Karpas-422 (cell line): ENCODE results near the gene FNDC4. TPM values are rescaled to one million over a fixed set of nuclear protein-coding genes. Genes with fewer than 3 reads are reported as not detected.

ENCODE experiments used
- DNase-seq: peaks from one replicate; pipeline ENCODE4 v3.0.0-alpha.2; 2015
- H2AFZ ChIP-seq: fragments of 200-600 bp; sonication (generic); 2 replicates; pipeline ENCODE4 v1.6.1; 2014; ENCODE audit warnings: antibody characterized with exemption, low read length, mixed read lengths
- H3K27ac ChIP-seq: fragments of 200-600 bp; sonication (generic); 2 replicates; pipeline ENCODE4 v1.5.1; 2014; ENCODE audit warnings: mild to moderate bottlenecking, low read length, moderate library complexity
- H3K27me3 ChIP-seq: fragments of 200-600 bp; sonication (generic); 2 replicates; pipeline ENCODE4 v1.6.1; 2014; ENCODE audit warnings: low read length, mixed read lengths
- H3K36me3 ChIP-seq: fragments of 200-600 bp; sonication (generic); 2 replicates; pipeline ENCODE4 v1.6.1; 2014; ENCODE audit warnings: low read length, mixed read lengths; ENCODE audit not compliant: insufficient read depth
- H3K4me1 ChIP-seq: fragments of 200-600 bp; sonication (generic); 2 replicates; pipeline ENCODE4 v1.6.1; 2014; ENCODE audit warnings: mild to moderate bottlenecking, low read length, mixed read lengths
- H3K4me2 ChIP-seq: fragments of 200-600 bp; sonication (generic); 2 replicates; pipeline ENCODE4 v1.6.1; 2014; ENCODE audit warnings: low read length, low read depth, mild to moderate bottlenecking; ENCODE audit not compliant: poor library complexity, severe bottlenecking
- H3K4me3 ChIP-seq: fragments of 200-600 bp; sonication (generic); 2 replicates; pipeline ENCODE4 v1.5.1; 2014; ENCODE audit warnings: mild to moderate bottlenecking, antibody characterized with exemption, low read length, mixed read lengths
- H3K79me2 ChIP-seq: fragments of 200-600 bp; sonication (generic); 2 replicates; pipeline ENCODE4 v1.6.1; 2014; ENCODE audit warnings: mild to moderate bottlenecking, low read length, mixed read lengths
- H3K9ac ChIP-seq: fragments of 200-600 bp; sonication (generic); 2 replicates; pipeline ENCODE4 v1.6.0; 2014; ENCODE audit warnings: low read length
- H3K9me2 ChIP-seq: fragments of 200-600 bp; sonication (generic), shearing (Covaris generic); replicated peaks from 2 replicates; pipeline ENCODE4 v1.6.0; 2014; ENCODE audit warnings: mild to moderate bottlenecking, low read length, moderate library complexity; ENCODE audit not compliant: insufficient read depth
- H3K9me3 ChIP-seq: fragments of 300-700, 200-600 bp; sonication (generic); 2 replicates; pipeline ENCODE4 v1.6.1; 2014; ENCODE audit warnings: low read length, mixed read lengths
- H4K20me1 ChIP-seq: fragments of 200-600 bp; sonication (generic); 2 replicates; pipeline ENCODE4 v1.6.1; 2014; ENCODE audit warnings: mild to moderate bottlenecking, antibody characterized with exemption, low read length, low read depth; ENCODE audit not compliant: insufficient read depth
- total RNA-seq: library from RNA; depleted of rRNA; stranded (reverse); fragments of >200 nt; shearing (Covaris generic); gene quantifications from 2 replicates; pipeline ENCODE4 v1.2.3, GENCODE V29; 2014; ENCODE audit warnings: low replicate concordance

FNDC4 gene
- total RNA-seq, 1 experiment from 2014 or later, result not detected

DNA sequence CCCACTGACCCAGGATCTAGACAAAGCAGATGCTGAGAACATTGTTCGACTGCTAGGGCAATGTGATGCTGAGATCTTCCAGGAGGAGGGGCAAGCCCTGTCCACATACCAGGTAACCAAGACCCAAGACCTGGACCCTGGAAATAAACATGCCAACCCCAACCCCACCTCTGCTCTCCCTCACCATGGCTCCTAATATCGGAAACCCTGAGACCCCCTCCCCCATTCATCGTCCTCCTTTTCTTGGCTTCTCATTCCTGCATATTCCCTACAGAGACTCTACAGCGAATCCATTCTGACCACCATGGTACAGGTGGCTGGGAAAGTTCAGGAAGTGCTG, 2.3 kb upstream of the FNDC4 start:
- Histone ChIP-seq H3K4me1 (no peaks in the 10 kb centered on the region), H3K4me2 (no peak overlapping the region), H3K36me3 (no peaks in the 10 kb centered on the region), H3K9ac (no peak overlapping the region), H3K9me3 (no peaks in the 10 kb centered on the region), H4K20me1 (no peaks in the 10 kb centered on the region), H3K9me2 (no peaks in the 10 kb centered on the region), H3K79me2 (no peaks in the 10 kb centered on the region), H3K27me3 (no peaks in the 10 kb centered on the region), H3K27ac (no peak overlapping the region), H3K4me3 (no peak overlapping the region), H2AFZ (no peak overlapping the region)
- DNase-seq, result no peak

- Histone ChIP-seq H3K27me3 (no peaks in the 10 kb centered on the region), H3K79me2 (no peaks in the 10 kb centered on the region), H3K4me3 (no peak within 1 kb of the TSS), H3K9me3 (no peaks in the 10 kb centered on the region), H3K9ac (no peak within 1 kb of the TSS), H3K4me2 (no peak within 1 kb of the TSS), H3K9me2 (no peaks in the 10 kb centered on the region), H4K20me1 (no peaks in the 10 kb centered on the region), H3K27ac (no peak within 1 kb of the TSS), H2AFZ (no peak within 1 kb of the TSS), H3K4me1 (no peaks in the 10 kb centered on the region), H3K36me3 (no peaks in the 10 kb centered on the region)
- DNase-seq, result no peak
Measured at GRCh38 chr2:27496357-27497287, 1.6 kb upstream of the FNDC4 start, which contains the start of gene GCKR. GCKR (plus strand) TSS chr2:27496839; CDS start chr2:27496905, 66 bp downstream.

DNA sequence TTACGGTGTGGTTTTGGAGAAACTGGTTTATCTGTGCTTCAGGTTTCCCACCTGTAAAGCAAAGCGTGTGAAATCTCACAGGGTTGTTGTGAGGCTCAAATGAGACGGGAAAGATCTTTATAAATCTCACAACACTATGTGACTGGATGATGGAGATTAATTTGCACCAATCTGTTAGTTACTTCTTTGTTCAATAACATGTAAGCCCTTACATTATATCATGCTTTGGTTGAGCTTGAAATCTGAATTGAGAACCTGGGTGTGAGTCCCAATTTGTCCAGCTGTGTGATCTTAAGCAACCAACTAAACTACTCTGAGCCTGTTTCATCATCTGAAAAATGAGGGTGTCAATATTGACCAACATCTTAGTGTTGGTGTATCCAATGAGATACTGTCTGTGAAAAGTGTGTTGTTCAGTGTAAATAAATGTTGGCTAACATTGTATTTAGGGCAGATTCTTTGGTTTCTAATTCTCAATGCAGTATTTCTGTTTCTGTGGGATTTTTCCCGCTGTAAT, 898 bp upstream of the FNDC4 start:
- H3K9ac ChIP-seq, result no peak overlapping the region
- H3K27ac ChIP-seq, result no peak overlapping the region
- H3K36me3 ChIP-seq, result no peaks in the 10 kb centered on the region
- no peaks in the 10 kb centered on the region for H3K9me2 ChIP-seq
- no peak overlapping the region for H2AFZ ChIP-seq
- H3K27me3 ChIP-seq, result no peaks in the 10 kb centered on the region
- H3K4me2 ChIP-seq, result no peak overlapping the region
- DNase-seq, result no peak
- no peaks in the 10 kb centered on the region for H3K4me1 ChIP-seq
- H4K20me1 ChIP-seq, result no peaks in the 10 kb centered on the region
- H3K9me3 ChIP-seq, result no peaks in the 10 kb centered on the region
- H3K79me2 ChIP-seq, result no peaks in the 10 kb centered on the region
- no peak overlapping the region for H3K4me3 ChIP-seq

GRCh38 chr2:27494284-27494943, 586 bp downstream of the FNDC4 start:
- H3K4me3 ChIP-seq, result no peak overlapping the region
- no peaks in the 10 kb centered on the region for H3K79me2 ChIP-seq
- DNase-seq, result no peak
- peaks cover 6% of the 10 kb centered on the region for H3K4me1 ChIP-seq
- H3K9me3 ChIP-seq, result no peaks in the 10 kb centered on the region
- no peaks in the 10 kb centered on the region for H4K20me1 ChIP-seq
- H3K9ac ChIP-seq, result no peak overlapping the region
- no peaks in the 10 kb centered on the region for H3K9me2 ChIP-seq
- no peaks in the 10 kb centered on the region for H3K36me3 ChIP-seq
- no peak overlapping the region for H3K4me2 ChIP-seq
- no peak overlapping the region for H3K27ac ChIP-seq
- H3K27me3 ChIP-seq, result no peaks in the 10 kb centered on the region
- H2AFZ ChIP-seq, result no peak overlapping the region

GRCh38 chr2:27493948-27494283, 1.1 kb downstream of the FNDC4 start:
- H3K9me3 ChIP-seq, result no peaks in the 10 kb centered on the region
- peaks cover 11% of the 10 kb centered on the region for H3K4me1 ChIP-seq
- no peak overlapping the region for H3K27ac ChIP-seq
- H3K4me2 ChIP-seq, result no peak overlapping the region
- H4K20me1 ChIP-seq, result no peaks in the 10 kb centered on the region
- no peak for DNase-seq
- H3K36me3 ChIP-seq, result no peaks in the 10 kb centered on the region
- no peaks in the 10 kb centered on the region for H3K27me3 ChIP-seq
- H3K9ac ChIP-seq, result no peak overlapping the region
- H3K9me2 ChIP-seq, result no peaks in the 10 kb centered on the region
- H2AFZ ChIP-seq, result no peak overlapping the region
- H3K4me3 ChIP-seq, result no peak overlapping the region
- no peaks in the 10 kb centered on the region for H3K79me2 ChIP-seq

DNA sequence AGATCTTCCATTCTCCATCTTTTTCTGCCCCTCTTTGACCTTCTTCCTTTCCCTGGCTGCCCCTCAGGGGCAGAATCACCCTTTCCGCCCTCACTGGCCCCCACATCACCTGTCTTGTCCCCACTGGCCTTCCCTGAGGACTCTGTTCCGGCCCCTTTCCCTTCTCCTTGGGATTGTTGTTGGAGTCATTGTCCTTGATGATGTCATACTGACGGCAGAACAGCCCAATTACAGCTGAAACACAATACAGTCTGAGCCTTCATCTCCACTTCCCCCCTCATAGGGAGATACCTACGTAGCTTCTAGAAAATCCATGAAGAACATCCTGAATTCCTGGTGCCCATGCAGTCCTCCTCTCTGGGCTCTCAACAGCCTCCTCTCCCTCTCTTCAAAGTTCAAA, 2.4 kb downstream of the FNDC4 start:
- no peaks in the 10 kb centered on the region for H3K36me3 ChIP-seq
- H3K9me3 ChIP-seq, result no peaks in the 10 kb centered on the region
- H3K9ac ChIP-seq, result no peak overlapping the region
- H3K4me3 ChIP-seq, result no peak overlapping the region
- no peak overlapping the region for H2AFZ ChIP-seq
- no peaks in the 10 kb centered on the region for H3K27me3 ChIP-seq
- peaks cover 5% of the 10 kb centered on the region; the same call in 1 of the 2 replicates for H3K79me2 ChIP-seq
- no peak for DNase-seq
- H4K20me1 ChIP-seq, result no peaks in the 10 kb centered on the region
- no peak overlapping the region for H3K27ac ChIP-seq
- H3K4me2 ChIP-seq, result no peak overlapping the region
- peaks cover 17% of the 10 kb centered on the region for H3K4me1 ChIP-seq
- no peaks in the 10 kb centered on the region for H3K9me2 ChIP-seq

- Histone ChIP-seq H3K9ac (peak within 1 kb of the TSS; percentile 73), H3K9me3 (no peaks in the 10 kb centered on the region), H3K79me2 (peaks cover 8% of the 10 kb centered on the region; the same call in 1 of the 2 replicates), H3K27ac (no peak within 1 kb of the TSS), H3K36me3 (no peaks in the 10 kb centered on the region), H2AFZ (peak within 1 kb of the TSS; percentile 90), H3K4me1 (peaks cover 36% of the 10 kb centered on the region), H3K4me3 (peak within 1 kb of the TSS; percentile 92), H4K20me1 (no peaks in the 10 kb centered on the region), H3K4me2 (peak within 1 kb of the TSS; percentile 99), H3K9me2 (no peaks in the 10 kb centered on the region), H3K27me3 (no peaks in the 10 kb centered on the region)
- DNase-seq, result peak; percentile 100
Measured at GRCh38 chr2:27489498-27490397, 5.3 kb downstream of the FNDC4 start, which contains the start of gene IFT172. IFT172 (minus strand) TSS chr2:27489743; CDS start chr2:27489653, 90 bp downstream.
